ENCODE results near the gene GALNT9.

- no peak for TF ChIP-seq CTCF (IDR thresholded peaks at IDR 0.05; ENCODE audit: borderline replicate concordance, extremely low read depth, low read length, poor library complexity, severe bottlenecking)
- no peak for TF ChIP-seq EZH2 (IDR thresholded peaks at IDR 0.05; ENCODE audit: borderline replicate concordance, low read depth, low read length, severe bottlenecking)
These were observed 182.5 kb downstream of the GALNT9 start for GRCh38 chr12:132146772-132147422.

Data from DND-41 (cell line).